COLO829 (cell line): ENCODE data around the gene DDR1.
"Not testable (repeated sequence)": the region's sequence is repeated elsewhere in the genome, so short reads cannot be mapped to it uniquely, and the experiment has no call there.

Experiments used
- DNase-seq: peaks from one replicate; pipeline ENCODE4 v3.0.0; 2012; ENCODE audit warnings: low spot score

DDR1 gene

GRCh38 chr6:30883685-30884520 is at the start of gene DDR1:
DDR1 (plus strand) TSS chr6:30884519; CDS start chr6:30888730, 4,211 bp downstream.
- no peak for DNase-seq

GRCh38 chr6:30834646-30835045 is 49.7 kb upstream of the DDR1 start:
- DNase-seq: no peak

GRCh38 chr6:30835576-30835975 is 48.7 kb upstream of the DDR1 start:
- no peak for DNase-seq

- no peak for DNase-seq
These were observed 47.9 kb upstream of the DDR1 start for GRCh38 chr6:30836431-30836866.

- DNase-seq: no peak
These were observed 47.4 kb upstream of the DDR1 start for GRCh38 chr6:30836957-30837356.

- DNase-seq: no peak
These were observed 46.9 kb upstream of the DDR1 start for GRCh38 chr6:30837432-30837831.

DNA sequence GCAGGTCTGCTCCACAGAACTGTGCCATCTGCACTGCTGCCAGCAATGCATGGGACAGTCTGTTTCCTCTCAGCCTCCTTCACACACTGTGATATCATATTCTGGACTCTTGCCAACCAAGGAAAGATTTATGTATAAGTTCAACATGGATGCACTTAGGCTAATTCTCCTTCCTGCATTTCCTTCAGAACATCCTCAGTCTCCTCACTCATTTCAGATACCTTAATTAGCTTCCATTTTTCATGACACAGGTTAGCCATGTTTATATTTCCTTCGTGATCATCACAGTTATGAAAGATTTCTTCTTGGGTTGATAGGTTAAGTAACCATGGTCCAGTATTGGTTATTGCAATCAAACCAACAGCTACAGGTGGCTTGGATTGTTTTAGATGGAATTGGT is 46.4 kb upstream of the DDR1 start:
- DNase-seq: no peak

DNA sequence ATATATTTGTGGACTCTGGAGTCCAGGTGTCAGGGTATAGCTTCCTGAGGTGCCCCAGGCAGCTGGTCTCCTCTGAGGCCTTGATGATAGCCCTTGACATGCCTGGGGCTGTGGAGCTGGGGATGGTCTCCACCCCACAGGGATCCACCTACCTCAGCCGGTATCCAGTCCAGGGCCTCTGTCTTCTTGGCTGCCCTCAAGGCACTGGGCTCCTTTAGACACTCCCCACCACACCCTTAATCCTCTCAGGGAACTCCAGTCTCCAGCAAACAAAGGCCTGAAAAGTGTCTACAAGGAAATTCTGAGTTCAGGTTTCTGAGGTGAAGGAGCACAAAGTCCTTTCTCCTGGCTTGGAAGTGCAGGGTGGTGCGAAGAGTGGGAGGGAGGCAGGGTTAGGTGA is 44.6 kb upstream of the DDR1 start:
- no peak for DNase-seq

- no peak for DNase-seq
These were observed 44.0 kb upstream of the DDR1 start for GRCh38 chr6:30840084-30840934.

DNA sequence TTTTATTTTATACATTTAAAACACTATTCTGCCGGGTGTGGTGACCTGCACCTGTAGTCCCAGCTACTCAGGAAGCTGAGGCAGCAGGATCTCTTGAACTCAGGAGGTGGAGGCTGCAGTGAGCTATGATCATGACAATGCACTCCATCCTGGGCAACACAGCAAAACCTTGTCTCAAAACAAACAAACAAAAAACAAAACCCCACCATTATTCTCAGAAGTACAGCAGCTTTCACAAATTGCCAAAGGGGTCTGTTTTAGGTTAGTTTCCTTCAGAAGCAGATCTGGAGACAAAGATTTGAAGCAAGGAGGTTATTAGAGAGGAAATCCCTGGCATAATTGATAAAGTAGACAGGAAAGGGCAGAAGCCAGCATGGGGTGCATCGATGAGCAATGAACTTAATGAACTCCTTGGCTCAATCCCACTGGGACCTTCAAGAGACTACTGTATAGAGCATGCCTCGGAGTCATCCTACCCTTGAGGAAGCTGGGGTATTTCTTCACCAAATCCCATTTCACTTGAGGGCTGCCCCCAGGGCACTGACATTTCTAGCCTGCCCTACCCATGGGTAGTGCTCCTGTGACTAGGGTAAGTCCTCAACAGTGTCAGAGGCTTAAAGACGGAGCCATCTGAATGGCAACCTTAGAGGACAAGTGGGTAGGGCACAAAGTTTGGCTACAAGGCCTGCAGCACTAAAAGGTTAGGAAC is 43.2 kb upstream of the DDR1 start:
- DNase-seq: no peak

DNA sequence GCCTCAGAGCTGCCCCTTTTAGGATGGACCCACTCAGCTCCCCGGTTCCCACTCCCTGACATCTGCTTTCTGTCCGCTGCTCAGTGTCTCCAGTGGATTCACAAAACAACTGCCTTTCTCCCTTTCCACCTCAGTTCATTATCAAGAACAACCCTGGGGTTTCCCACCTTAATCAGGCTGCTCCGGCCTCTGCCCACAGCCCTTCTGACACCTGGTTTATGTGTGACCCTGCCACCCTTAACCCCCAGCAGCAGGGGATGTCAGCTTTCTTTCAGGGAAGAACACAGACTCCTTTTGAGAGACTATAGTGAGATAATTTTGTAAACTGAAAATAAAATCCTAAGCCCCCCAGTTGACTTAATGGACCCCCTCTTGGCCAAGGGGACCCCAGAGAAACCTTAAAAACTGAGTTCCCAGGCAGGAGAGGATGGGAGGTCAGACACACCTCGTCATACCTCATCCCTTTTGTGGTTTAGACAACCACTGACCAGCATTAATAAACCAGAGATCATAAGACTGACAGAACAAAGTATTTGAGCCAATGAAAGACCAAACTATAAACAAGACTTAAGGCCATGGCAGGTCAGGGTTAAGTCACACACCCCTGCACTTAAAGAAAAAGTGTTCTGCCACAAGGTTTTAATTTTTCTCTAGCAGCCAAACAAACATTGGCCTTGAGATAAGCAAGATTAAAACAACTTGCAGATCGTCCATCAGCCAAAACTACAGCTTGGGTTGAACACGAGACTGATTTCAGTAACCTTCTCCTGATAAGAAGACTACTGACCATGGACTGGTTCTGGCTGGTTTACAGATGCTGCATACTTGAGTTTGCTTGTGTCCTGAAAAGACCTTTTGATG is 42.4 kb upstream of the DDR1 start:
- DNase-seq: no peak

- no peak for DNase-seq
These were observed 41.3 kb upstream of the DDR1 start for GRCh38 chr6:30842754-30843610.

- no peak for DNase-seq
These were observed 40.7 kb upstream of the DDR1 start for GRCh38 chr6:30843611-30843998.

DNA sequence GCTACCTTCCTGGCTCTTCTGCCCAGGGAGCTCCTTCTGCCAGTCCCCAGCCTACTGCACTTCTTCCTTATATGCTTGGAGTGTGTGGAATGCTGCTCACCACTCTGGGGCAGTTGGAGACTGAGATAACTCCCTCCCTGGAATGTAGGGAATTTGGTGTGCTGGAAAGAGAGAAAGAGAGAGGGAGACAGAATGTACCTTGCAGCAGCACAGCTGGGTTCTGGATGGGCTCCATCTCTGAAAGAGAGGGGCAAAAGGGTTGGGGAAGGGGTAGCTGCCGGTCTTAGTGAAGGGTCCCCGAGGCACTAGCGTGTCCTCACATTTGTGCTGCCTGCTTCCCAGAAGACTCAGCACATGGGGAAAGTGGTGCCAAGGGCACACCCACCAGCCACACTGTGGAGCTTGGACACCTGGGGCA is 40.2 kb upstream of the DDR1 start:
- no peak for DNase-seq

DNA sequence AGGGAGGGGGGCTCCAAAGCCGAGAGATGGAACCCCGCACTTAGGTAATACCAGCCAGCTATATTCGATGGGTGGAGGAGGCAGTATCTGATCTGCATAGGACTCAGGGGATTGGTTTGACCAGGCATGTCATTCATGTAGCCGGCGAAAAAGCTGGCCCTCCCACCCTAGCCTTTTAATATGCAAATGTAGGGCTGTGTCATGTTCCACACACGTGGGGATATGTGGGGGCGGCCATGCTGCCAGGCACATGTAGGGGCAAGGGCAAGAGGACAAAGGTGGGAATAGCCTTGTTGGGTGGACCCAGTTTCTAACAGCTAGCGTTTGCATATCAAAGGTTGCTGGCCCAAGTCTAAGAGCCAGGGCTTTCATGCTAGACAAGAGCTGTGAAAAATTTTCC is 39.1 kb upstream of the DDR1 start:
- no peak for DNase-seq

GRCh38 chr6:30847421-30847970 is 36.8 kb upstream of the DDR1 start:
- DNase-seq: no peak

DNA sequence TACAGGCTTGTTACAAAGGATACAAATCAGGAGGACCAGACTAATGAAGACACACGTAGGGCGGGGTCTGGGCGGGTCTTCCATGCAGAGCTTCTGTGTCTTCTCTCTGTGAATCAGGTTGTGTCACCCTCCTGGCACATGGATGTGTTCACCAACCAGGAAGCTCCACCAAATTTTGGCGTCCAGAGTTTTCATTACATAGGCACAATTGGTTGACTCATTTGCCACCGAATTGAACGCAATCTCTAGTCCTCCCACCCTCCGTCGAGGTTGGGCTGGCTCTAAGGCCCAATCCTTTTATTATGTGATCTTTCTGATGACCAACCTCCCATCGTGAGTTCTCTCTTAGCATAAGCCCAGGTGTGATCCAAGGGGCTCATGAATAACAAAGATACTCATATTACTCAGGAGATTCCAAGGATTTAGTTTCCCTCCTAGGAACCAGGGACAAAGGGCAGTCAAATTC is 36.3 kb upstream of the DDR1 start:
- no peak for DNase-seq

DNA sequence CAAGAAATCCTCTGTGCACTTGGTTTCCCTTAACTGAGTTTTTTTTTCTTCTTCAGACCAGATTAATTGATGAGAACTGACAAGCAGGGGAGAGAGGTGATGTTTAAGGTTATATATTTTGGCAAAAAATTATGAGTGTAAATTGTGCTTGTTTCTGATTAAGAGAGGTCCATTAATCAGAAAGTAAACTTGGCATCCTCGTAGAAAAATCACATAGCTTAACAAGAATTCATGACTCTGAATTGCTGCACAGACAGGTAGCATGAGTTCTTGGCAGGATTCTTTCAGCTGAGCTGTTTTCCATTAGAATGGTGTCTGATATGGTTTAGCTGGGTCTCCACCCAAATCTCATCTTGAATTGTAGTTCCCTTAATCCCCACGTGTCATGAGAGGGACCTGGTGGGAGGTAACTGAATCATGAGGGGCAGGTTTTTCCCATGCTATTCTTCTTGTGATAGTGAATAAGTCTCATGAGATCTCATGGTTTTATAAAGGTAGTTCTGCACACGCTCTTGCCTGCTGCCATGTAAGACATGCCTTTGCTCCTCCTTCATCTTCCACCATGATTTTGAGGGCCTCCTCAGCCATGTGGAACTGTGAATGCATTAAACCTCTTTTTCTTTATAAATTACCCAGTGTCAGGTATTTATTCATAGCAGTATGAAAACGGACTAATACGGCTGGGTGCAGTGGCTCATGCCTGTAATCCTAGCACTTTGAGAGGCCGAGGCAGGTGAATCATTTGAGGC is 34.2 kb upstream of the DDR1 start:
- no peak for DNase-seq

GRCh38 chr6:30852459-30852858 is 31.9 kb upstream of the DDR1 start:
- DNase-seq: not testable (repeated sequence)
